Kidney (tissue), 14 donors: ENCODE results near the gene MTOR. TPM values are rescaled to one million over a fixed set of nuclear protein-coding genes. Genes with fewer than 3 reads are reported as not detected.
A peak's percentile ranks its signal among the peaks of the same experiment; 100 is the strongest.

Experiments
- DNase-seq, 5 donors: peaks; one replicate each; pipeline ENCODE4 v3.0.0-alpha.2; 2013 to 2020
- FAIRE-seq: peaks from 2 replicates; lab custom pipeline; 2012; peaks lifted over from hg19 to GRCh38; lab: Jason Lieb, UNC
- H3K27ac ChIP-seq, 2 donors: one replicate each; pipeline ENCODE4 v1.7.0; 2013; ENCODE audit warnings: low read depth in 2 of 2, low read length in 2 of 2, inconsistent platforms in 1 of 2
- H3K27me3 ChIP-seq: one replicate; pipeline ENCODE4 v1.7.1; 2013; ENCODE audit warnings: low read length, inconsistent platforms; ENCODE audit not compliant: control insufficient read depth, insufficient read depth
- H3K36me3 ChIP-seq, 3 donors: one replicate each; pipeline versions ENCODE4 v1.7.0 to v1.7.1; 2013; ENCODE audit warnings: low read length in 3 of 3, control low read depth in 1 of 3, inconsistent platforms in 1 of 3; ENCODE audit not compliant: insufficient read depth in 3 of 3, control insufficient read depth in 2 of 3
- H3K4me1 ChIP-seq, 3 donors: one replicate each; pipeline versions ENCODE4 v1.7.0 to v1.7.1; 2013; ENCODE audit warnings: low read length in 3 of 3, inconsistent platforms in 1 of 3, low read depth in 1 of 3; ENCODE audit not compliant: control insufficient read depth in 2 of 3, insufficient read depth in 2 of 3
- H3K4me3 ChIP-seq, 3 donors: one replicate each; pipeline versions ENCODE4 v1.7.0 to v1.8.1; 2013; ENCODE audit warnings: low read length in 3 of 3, control low read depth in 1 of 3, inconsistent platforms in 1 of 3
- H3K9ac ChIP-seq, 3 donors: one replicate each; pipeline versions ENCODE4 v1.7.0 to v1.7.1; 2013; ENCODE audit warnings: low read length in 3 of 3, control low read depth in 1 of 3, inconsistent platforms in 1 of 3
- H3K9me3 ChIP-seq, 3 donors: one replicate each; pipeline versions ENCODE4 v1.7.0 to v1.7.1; 2013; ENCODE audit warnings: low read length in 3 of 3, control low read depth in 1 of 3, inconsistent platforms in 1 of 3; ENCODE audit not compliant: control insufficient read depth in 2 of 3, insufficient read depth in 1 of 3
- CTCF ChIP-seq: IDR thresholded peaks from 3 replicates; pipeline ENCODE4 v1.5.1; 2012; ENCODE audit warnings: mild to moderate bottlenecking, moderate library complexity, borderline replicate concordance; ENCODE audit not compliant: insufficient read depth; ENCODE audit errors: extremely low read depth
- intact Hi-C: fragments of 100-400 bp; cut with DNase I; formaldehyde crosslinking; loops from one replicate; pipeline ENCODE4 v1.11.1; 2022
- polyA plus RNA-seq: library from polyadenylated mRNA; stranded (reverse); fragments of 350-450 nt; fragmentation: Illumina TruSeq; extraction: RNeasy Lipid Tissue Mini Kit (QIAGEN cat#74804); gene quantifications from one replicate; pipeline ENCODE4 v1.2.3, GENCODE V29; 2014; ENCODE audit warnings: low read depth, low replicate concordance; ENCODE audit not compliant: insufficient read depth
- total RNA-seq: library from RNA; stranded (reverse); fragmentation: NEBNext Ultra II Directional; extraction: Animal tissue kit (Norgen Biotek cat#: 25700); gene quantifications from one replicate; pipeline ENCODE4 v1.2.1, GENCODE V29; 2021
- donor health status: control.
- donor health status: control.
- donor health status: control.
- donor health status: control.
- donor health status: control.
- donor health status: DM: yes; HTN: yes; CAD: no.
- donor health status: Normal renal cell carcinoma (clear cell type).

Gene MTOR
- total and polyA plus RNA-seq, 2 donors from 2014 or later: 16.0 to 36.8 TPM

- no peak for DNase-seq
- no peak for TF ChIP-seq CTCF
- Histone ChIP-seq H3K27ac (no peak overlapping the region), H3K27me3 (no peaks in the 10 kb centered on the region), H3K36me3 (peaks cover 2 to 15% (median 6%) of the 10 kb centered on the region in 3 donors), H3K9me3 (no peaks in the 10 kb centered on the region), H3K4me1 (peaks cover 0 to 6% (median 3%) of the 10 kb centered on the region in 3 donors), H3K9ac (no peak overlapping the region), H3K4me3 (no peak overlapping the region)
- no peak for FAIRE-seq
- intact Hi-C loops: no loop called here
Observed at GRCh38 chr1:11157394-11157793, 105.0 kb downstream of the MTOR start.

- H3K27me3 ChIP-seq: no peaks in the 10 kb centered on the region
- H3K27ac ChIP-seq: no peak overlapping the region
- intact Hi-C loops: no loop called here
- no peak overlapping the region for H3K4me3 ChIP-seq
- H3K9me3 ChIP-seq: no peaks in the 10 kb centered on the region
- peaks cover 2 to 15% (median 6%) of the 10 kb centered on the region in 3 donors for H3K36me3 ChIP-seq
- H3K4me1 ChIP-seq: peaks cover 0 to 6% (median 3%) of the 10 kb centered on the region in 3 donors
- H3K9ac ChIP-seq: no peak overlapping the region
- FAIRE-seq (no peak), DNase-seq (peak in 4 of 5 donors; percentile 63 to 75 (median 65))
- TF ChIP-seq CTCF: no peak
Observed at GRCh38 chr1:11156963-11157362, 105.4 kb downstream of the MTOR start.

- DNase-seq: no peak
- no peak overlapping the region for H3K27ac ChIP-seq
Observed at GRCh38 chr1:11156441-11156840, 105.9 kb downstream of the MTOR start.

More at GRCh38 chr1:11156441-11156840, 105.9 kb downstream of the MTOR start:
- FAIRE-seq: no peak
- H3K4me3 ChIP-seq: no peak overlapping the region
- TF ChIP-seq CTCF: no peak
- no peaks in the 10 kb centered on the region for H3K9me3 ChIP-seq
- no peaks in the 10 kb centered on the region for H3K27me3 ChIP-seq
- intact Hi-C loops: no loop called here
- H3K9ac ChIP-seq: no peak overlapping the region
- peaks cover 2 to 19% (median 6%) of the 10 kb centered on the region in 3 donors for H3K36me3 ChIP-seq
- peaks cover 0 to 6% (median 3%) of the 10 kb centered on the region in 3 donors for H3K4me1 ChIP-seq
